GM12801 (cell line): ENCODE results near the gene LMF2.

ENCODE experiments used
- CTCF ChIP-seq: IDR thresholded peaks from one replicate; pipeline ENCODE4 v1.5.1; 2011; ENCODE audit warnings: control low read depth; ENCODE audit not compliant: insufficient read length; ENCODE audit errors: extremely low read depth

LMF2 gene

GRCh38 chr22:50463188-50463900 lies 44.2 kb downstream of the LMF2 start:
- no peak for TF ChIP-seq CTCF

GRCh38 chr22:50461979-50462540 lies 45.4 kb downstream of the LMF2 start:
- no peak for TF ChIP-seq CTCF

GRCh38 chr22:50461536-50461935 lies 46.0 kb downstream of the LMF2 start:
- no peak for TF ChIP-seq CTCF

GRCh38 chr22:50460938-50461337 lies 46.6 kb downstream of the LMF2 start:
- TF ChIP-seq CTCF: no peak

- no peak for TF ChIP-seq CTCF
Observed at GRCh38 chr22:50459496-50460140, 47.9 kb downstream of the LMF2 start.

- no peak for TF ChIP-seq CTCF
Observed at GRCh38 chr22:50459016-50459415, 48.5 kb downstream of the LMF2 start.

- no peak for TF ChIP-seq CTCF
Observed at GRCh38 chr22:50456466-50457234, 50.9 kb downstream of the LMF2 start.
